GM13976 (cell line): ENCODE measurements around the gene ZBTB7B.
"Not testable (repeated sequence)": the region's sequence is repeated elsewhere in the genome, so short reads cannot be mapped to it uniquely, and the experiment has no call there.

Experiments
- DNase-seq: peaks from one replicate; pipeline ENCODE4 v3.0.0; 2012; ENCODE audit warnings: low spot score
- in situ Hi-C: fragments of 300-500 bp; cut with MboI; formaldehyde crosslinking; loops from one replicate; pipeline ENCODE4 v1.12.0; 2022; ENCODE audit warnings: low sequenced_read_pairs, mixed read lengths, inconsistent platforms; ENCODE audit not compliant: unreplicated experiment
- TF ChIP-seq, protein P1 (sequence below): IDR thresholded peaks from 2 replicates; pipeline ENCODE4 v1.5.1; 2012; ENCODE audit warnings: borderline replicate concordance, mild to moderate bottlenecking; ENCODE audit not compliant: insufficient read depth; ENCODE audit errors: extremely low read depth, missing control alignments, control extremely low read depth

The ZBTB7B gene

DNA sequence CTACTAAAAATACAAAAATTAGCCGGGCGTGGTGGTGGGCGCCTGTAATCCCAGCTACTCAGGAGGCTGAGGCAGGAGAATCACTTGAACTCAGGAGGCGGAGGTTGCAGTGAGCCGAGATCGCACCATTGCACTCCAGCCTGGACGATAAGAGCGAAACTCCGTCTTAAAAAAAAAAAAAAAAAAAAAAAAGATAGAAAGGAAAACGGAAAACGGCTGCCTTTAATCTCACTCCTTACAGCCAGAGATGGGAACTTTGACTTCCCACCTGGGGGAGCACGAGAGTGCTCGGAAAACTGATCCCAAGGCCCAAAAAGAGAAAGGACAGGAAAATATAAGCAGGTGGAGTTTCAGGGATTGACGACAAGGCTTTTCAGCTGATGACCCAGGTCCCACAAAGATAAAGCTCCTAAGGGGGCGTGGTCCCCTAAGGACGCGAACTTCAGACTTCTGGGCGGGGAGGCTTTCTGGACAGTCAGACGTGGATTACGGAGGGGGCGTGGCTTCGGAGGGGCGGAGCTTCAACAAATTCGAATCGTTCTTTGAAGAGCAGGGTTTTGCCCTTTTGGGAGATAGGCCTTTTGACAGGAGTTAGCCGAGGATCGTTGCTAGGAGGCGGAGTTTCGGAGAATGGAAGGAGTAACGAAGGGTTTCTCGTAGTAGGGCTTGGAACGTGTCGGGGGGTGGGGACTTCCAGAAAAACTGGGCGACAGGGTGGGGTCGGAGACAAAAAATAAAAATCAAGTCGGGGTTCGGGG, 29.1 kb upstream of the ZBTB7B start:
- TF ChIP-seq, protein P1, sequence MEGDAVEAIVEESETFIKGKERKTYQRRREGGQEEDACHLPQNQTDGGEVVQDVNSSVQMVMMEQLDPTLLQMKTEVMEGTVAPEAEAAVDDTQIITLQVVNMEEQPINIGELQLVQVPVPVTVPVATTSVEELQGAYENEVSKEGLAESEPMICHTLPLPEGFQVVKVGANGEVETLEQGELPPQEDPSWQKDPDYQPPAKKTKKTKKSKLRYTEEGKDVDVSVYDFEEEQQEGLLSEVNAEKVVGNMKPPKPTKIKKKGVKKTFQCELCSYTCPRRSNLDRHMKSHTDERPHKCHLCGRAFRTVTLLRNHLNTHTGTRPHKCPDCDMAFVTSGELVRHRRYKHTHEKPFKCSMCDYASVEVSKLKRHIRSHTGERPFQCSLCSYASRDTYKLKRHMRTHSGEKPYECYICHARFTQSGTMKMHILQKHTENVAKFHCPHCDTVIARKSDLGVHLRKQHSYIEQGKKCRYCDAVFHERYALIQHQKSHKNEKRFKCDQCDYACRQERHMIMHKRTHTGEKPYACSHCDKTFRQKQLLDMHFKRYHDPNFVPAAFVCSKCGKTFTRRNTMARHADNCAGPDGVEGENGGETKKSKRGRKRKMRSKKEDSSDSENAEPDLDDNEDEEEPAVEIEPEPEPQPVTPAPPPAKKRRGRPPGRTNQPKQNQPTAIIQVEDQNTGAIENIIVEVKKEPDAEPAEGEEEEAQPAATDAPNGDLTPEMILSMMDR, result peak; percentile 12
- in situ Hi-C loops, result no loop called here
- peak; percentile 89 for DNase-seq

GRCh38 chr1:154974102-154974807, 28.3 kb upstream of the ZBTB7B start, which contains the start of gene CKS1B:
TSS of gene CKS1B (plus strand) at chr1:154974681. CDS start at chr1:154974746, 65 bp downstream.
- in situ Hi-C loops, result no loop called here
- TF ChIP-seq, protein P1, result no peak
- DNase-seq, result peak; percentile 92

DNA sequence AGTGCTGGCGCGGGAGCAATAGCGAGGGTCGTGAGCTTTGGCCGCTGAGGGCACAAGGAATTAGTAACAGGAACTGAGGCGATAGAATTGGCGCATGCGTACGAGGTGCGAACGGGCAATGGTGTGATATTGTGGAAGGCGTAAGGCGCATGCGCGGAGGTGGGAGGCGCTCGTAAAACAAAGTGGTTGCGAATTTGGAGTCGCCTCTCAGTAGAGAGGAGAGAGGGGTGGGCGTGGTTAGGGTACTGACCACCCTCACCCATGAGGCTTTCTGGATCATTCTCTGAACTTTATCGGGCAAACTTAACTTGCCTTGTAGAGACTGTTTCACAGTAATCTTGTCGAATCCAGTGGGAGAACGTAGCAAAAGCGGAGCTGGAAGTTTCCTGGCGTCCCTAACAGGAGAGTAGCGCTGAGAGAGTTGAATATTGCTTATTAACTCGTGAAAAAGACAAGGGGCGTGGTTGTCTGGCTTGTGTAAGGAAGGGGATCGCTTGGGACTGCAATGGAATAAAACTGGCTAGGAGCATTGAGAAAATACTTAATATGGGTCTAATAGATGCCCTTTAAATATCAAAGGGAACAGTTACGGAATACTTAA, 27.7 kb upstream of the ZBTB7B start:
- in situ Hi-C loops, result no loop called here
- TF ChIP-seq, protein P1, result no peak
- DNase-seq, result peak; percentile 88

GRCh38 chr1:154975409-154976059, 27.1 kb upstream of the ZBTB7B start:
- peak; percentile 60 for DNase-seq
- TF ChIP-seq, protein P1, result no peak
- in situ Hi-C loops, result no loop called here

DNA sequence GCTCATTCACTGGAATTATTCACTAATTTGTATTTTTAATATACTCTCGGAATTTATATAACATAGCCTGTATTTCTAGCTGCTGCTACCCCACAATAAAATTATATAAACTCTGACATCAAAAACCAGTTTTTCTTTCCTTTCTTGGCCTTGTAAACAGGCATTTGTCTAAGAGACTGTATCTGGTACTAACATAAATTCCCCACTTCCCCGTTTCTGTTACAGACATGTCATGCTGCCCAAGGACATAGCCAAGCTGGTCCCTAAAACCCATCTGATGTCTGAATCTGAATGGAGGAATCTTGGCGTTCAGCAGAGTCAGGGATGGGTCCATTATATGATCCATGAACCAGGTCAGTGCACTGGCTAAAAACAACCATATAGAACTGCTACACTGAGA, 24.8 kb upstream of the ZBTB7B start:
- in situ Hi-C loops, DNase-seq: not testable (repeated sequence)

GRCh38 chr1:154978360-154978759, 24.2 kb upstream of the ZBTB7B start:
- no peak for DNase-seq
- TF ChIP-seq, protein P1, result no peak
- in situ Hi-C loops, result no loop called here
